HEK293 (cell line): Measurements from ENCODE around the gene NCSTN.

ENCODE experiments used
- CTCF ChIA-PET: fragments of 350-600 bp; formaldehyde crosslinking; extraction: SDS; loops from one replicate; lab custom pipeline; 2021; ENCODE audit warnings: antibody characterized with exemption; lab: Yijun Ruan, JAX
- POLR2A ChIA-PET: fragments of 300-600 bp; formaldehyde crosslinking; extraction: SDS; loops from one replicate; lab custom pipeline; 2020; ENCODE audit warnings: antibody characterized with exemption, inconsistent platforms; lab: Yijun Ruan, JAX
- H3K27ac ChIP-seq: fragments of 200-500 bp; sonication (Bioruptor generic); 2 replicates; pipeline ENCODE4 v1.5.1; 2014; ENCODE audit warnings: low read depth, low read length, control low read depth, inconsistent platforms; ENCODE audit errors: extremely low read depth
- H3K36me3 ChIP-seq, 2 experiments: fragments of 200-500 bp in 1 of 2; sonication (Bioruptor generic) in 1 of 2; 1 replicate in 1 of 2; 2 replicates in 1 of 2; pipeline ENCODE4 v1.5.1; 2014 to 2017; ENCODE audit warnings: inconsistent platforms in 2 of 2, low read length in 2 of 2; ENCODE audit not compliant: control insufficient read depth in 2 of 2, insufficient read depth in 1 of 2
- H3K4me1 ChIP-seq: fragments of 200-500 bp; sonication (Bioruptor generic); 2 replicates; pipeline ENCODE4 v1.5.1; 2014; ENCODE audit warnings: mild to moderate bottlenecking, low read length, inconsistent platforms; ENCODE audit not compliant: control insufficient read depth, insufficient read depth
- H3K4me3 ChIP-seq: 2 replicates; pipeline ENCODE4 v1.5.1; 2011; ENCODE audit warnings: low read depth, mild to moderate bottlenecking, control low read depth, low read length, moderate library complexity
- H3K9me3 ChIP-seq: fragments of 200-500 bp; sonication (Bioruptor generic); 2 replicates; pipeline ENCODE4 v1.5.1; 2014; ENCODE audit warnings: low read depth, low read length, inconsistent platforms; ENCODE audit not compliant: control insufficient read depth, insufficient read depth
- KLF8 ChIP-seq: fragments of 450-650 bp; formaldehyde crosslinking; IDR thresholded peaks from 2 replicates; pipeline ENCODE4 v1.5.1; 2016; ENCODE audit warnings: missing biosample characterization, missing genetic modification characterization
- PRDM6 ChIP-seq: fragments of 450-650 bp; formaldehyde crosslinking; IDR thresholded peaks from 2 replicates; pipeline ENCODE4 v1.5.1; 2017; ENCODE audit warnings: missing biosample characterization, missing genetic modification characterization
- ZBTB17 ChIP-seq: fragments of 450-650 bp; formaldehyde crosslinking; IDR thresholded peaks from 2 replicates; pipeline ENCODE4 v1.5.1; 2016; ENCODE audit warnings: missing biosample characterization, missing genetic modification characterization
- ZBTB6 ChIP-seq: fragments of 450-650 bp; formaldehyde crosslinking; IDR thresholded peaks from 2 replicates; pipeline ENCODE4 v1.5.1; 2017; ENCODE audit warnings: missing biosample characterization, missing genetic modification characterization
- ZBTB7A ChIP-seq: fragments of 450-650 bp; formaldehyde crosslinking; IDR thresholded peaks from 2 replicates; pipeline ENCODE4 v1.5.1; 2016; ENCODE audit warnings: low read depth, missing biosample characterization, missing genetic modification characterization
- ZFHX2 ChIP-seq: fragments of 450-650 bp; formaldehyde crosslinking; conservative IDR thresholded peaks from 2 replicates; pipeline ENCODE4 v1.5.1; 2016; ENCODE audit warnings: missing biosample characterization, missing genetic modification characterization
- ZNF146 ChIP-seq: fragments of 450-650 bp; formaldehyde crosslinking; IDR thresholded peaks from 2 replicates; pipeline ENCODE4 v1.5.1; 2016; ENCODE audit warnings: missing biosample characterization, missing genetic modification characterization
- ZNF157 ChIP-seq: fragments of 450-650 bp; formaldehyde crosslinking; IDR thresholded peaks from 2 replicates; pipeline ENCODE4 v1.5.1; 2016; ENCODE audit warnings: missing biosample characterization, missing genetic modification characterization
- ZNF202 ChIP-seq: fragments of 450-650 bp; formaldehyde crosslinking; IDR thresholded peaks from 2 replicates; pipeline ENCODE4 v1.5.1; 2016; ENCODE audit warnings: missing biosample characterization, missing genetic modification characterization, borderline replicate concordance
- ZNF510 ChIP-seq: fragments of 450-650 bp; formaldehyde crosslinking; IDR thresholded peaks from 2 replicates; pipeline ENCODE4 v1.5.1; 2018; ENCODE audit warnings: mild to moderate bottlenecking, missing genetic modification characterization, missing biosample characterization; ENCODE audit not compliant: insufficient replicate concordance
- ZNF513 ChIP-seq: fragments of 450-650 bp; IDR thresholded peaks from 2 replicates; pipeline ENCODE4 v1.5.1; 2018; ENCODE audit warnings: missing biosample characterization, missing genetic modification characterization
- ZNF621 ChIP-seq: fragments of 450-650 bp; formaldehyde crosslinking; IDR thresholded peaks from 2 replicates; pipeline ENCODE4 v1.5.1; 2017; ENCODE audit warnings: missing biosample characterization, missing genetic modification characterization
- TF ChIP-seq, protein P1 (sequence below): fragments of 450-650 bp; formaldehyde crosslinking; IDR thresholded peaks from 2 replicates; pipeline ENCODE4 v1.5.1; 2016; ENCODE audit warnings: missing biosample characterization, missing genetic modification characterization, borderline replicate concordance
- TF ChIP-seq, protein P2 (sequence below): fragments of 450-650 bp; formaldehyde crosslinking; IDR thresholded peaks from 2 replicates; pipeline ENCODE4 v1.5.1; 2016; ENCODE audit warnings: missing biosample characterization, missing genetic modification characterization, borderline replicate concordance
- TF ChIP-seq, protein P3 (sequence below): fragments of 450-650 bp; formaldehyde crosslinking; IDR thresholded peaks from 2 replicates; pipeline ENCODE4 v1.5.1; 2016; ENCODE audit warnings: missing biosample characterization, missing genetic modification characterization

The NCSTN gene

DNA sequence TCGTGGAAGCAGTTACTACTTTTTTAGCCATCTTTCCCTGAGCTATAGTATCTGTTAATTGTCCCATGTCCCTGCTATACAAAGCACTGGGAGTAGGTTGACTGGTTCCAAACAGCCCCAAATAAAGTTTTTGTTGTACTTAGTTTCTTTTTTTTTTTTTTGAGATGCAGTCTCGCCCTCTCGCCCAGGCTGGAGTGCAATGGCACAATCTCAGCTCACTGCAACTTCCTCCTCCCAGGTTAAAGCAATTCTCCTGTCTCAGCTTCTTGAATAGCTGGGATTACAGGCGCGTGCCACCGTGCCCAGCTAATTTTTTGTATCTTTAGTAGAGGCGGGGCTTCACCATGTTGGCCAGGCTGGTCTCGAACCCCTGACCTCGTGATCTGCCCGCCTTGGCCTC, 3.3 kb downstream of the NCSTN start:
- H3K9me3 ChIP-seq: no peaks in the 10 kb centered on the region
- CTCF ChIA-PET: interaction anchor here (0.6 to 2.9 kb wide), 3 partner anchors 30 to 264 kb away, joined by 4 to 8 read pairs (median 4); no protein-coding TSS in a partner anchor
- POLR2A ChIA-PET: interaction anchor here (0.7 to 1.2 kb wide), 2 partner anchors 30 to 84 kb away, joined by 3 to 6 read pairs; no protein-coding TSS in a partner anchor
- no peaks in the 10 kb centered on the region; the same call in 1 of the 2 replicates for H3K4me1 ChIP-seq
- no peak overlapping the region for H3K4me3 ChIP-seq
- no peak overlapping the region for H3K27ac ChIP-seq
- TF ChIP-seq PRDM6 (tag by site-specific recombination): no peak
- peaks cover 30 to 69% of the 10 kb centered on the region in 2 experiments for H3K36me3 ChIP-seq

DNA sequence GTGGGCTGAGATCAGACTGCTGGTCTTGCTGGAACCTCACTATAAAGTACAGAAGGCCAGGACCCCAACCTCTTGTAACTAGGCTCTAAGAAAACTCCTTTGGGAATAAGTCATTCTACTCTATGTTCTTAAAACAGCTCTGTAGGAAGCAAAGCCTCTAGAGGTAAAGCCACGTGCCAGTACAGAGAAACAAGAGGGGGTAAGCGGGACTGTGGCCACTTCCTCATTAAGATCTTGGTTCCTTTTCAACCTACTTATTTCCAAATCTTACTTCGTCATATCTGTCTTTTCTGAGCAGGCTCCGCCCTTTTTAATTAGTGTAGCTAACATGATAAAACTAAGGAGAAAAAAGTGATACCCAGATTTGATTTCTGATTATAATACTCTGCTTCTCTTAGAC, 3.8 kb downstream of the NCSTN start:
- no peak for TF ChIP-seq ZNF513 (tag by site-specific recombination)
- TF ChIP-seq ZBTB6: no peak
- TF ChIP-seq, protein P1, sequence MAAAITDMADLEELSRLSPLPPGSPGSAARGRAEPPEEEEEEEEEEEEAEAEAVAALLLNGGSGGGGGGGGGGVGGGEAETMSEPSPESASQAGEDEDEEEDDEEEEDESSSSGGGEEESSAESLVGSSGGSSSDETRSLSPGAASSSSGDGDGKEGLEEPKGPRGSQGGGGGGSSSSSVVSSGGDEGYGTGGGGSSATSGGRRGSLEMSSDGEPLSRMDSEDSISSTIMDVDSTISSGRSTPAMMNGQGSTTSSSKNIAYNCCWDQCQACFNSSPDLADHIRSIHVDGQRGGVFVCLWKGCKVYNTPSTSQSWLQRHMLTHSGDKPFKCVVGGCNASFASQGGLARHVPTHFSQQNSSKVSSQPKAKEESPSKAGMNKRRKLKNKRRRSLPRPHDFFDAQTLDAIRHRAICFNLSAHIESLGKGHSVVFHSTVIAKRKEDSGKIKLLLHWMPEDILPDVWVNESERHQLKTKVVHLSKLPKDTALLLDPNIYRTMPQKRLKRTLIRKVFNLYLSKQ (tag by site-specific recombination): no peak
- no peak for TF ChIP-seq ZNF621 (tag by site-specific recombination)
- TF ChIP-seq ZNF146: no peak
- TF ChIP-seq ZBTB7A (tag by site-specific recombination): no peak
- TF ChIP-seq, protein P2, sequence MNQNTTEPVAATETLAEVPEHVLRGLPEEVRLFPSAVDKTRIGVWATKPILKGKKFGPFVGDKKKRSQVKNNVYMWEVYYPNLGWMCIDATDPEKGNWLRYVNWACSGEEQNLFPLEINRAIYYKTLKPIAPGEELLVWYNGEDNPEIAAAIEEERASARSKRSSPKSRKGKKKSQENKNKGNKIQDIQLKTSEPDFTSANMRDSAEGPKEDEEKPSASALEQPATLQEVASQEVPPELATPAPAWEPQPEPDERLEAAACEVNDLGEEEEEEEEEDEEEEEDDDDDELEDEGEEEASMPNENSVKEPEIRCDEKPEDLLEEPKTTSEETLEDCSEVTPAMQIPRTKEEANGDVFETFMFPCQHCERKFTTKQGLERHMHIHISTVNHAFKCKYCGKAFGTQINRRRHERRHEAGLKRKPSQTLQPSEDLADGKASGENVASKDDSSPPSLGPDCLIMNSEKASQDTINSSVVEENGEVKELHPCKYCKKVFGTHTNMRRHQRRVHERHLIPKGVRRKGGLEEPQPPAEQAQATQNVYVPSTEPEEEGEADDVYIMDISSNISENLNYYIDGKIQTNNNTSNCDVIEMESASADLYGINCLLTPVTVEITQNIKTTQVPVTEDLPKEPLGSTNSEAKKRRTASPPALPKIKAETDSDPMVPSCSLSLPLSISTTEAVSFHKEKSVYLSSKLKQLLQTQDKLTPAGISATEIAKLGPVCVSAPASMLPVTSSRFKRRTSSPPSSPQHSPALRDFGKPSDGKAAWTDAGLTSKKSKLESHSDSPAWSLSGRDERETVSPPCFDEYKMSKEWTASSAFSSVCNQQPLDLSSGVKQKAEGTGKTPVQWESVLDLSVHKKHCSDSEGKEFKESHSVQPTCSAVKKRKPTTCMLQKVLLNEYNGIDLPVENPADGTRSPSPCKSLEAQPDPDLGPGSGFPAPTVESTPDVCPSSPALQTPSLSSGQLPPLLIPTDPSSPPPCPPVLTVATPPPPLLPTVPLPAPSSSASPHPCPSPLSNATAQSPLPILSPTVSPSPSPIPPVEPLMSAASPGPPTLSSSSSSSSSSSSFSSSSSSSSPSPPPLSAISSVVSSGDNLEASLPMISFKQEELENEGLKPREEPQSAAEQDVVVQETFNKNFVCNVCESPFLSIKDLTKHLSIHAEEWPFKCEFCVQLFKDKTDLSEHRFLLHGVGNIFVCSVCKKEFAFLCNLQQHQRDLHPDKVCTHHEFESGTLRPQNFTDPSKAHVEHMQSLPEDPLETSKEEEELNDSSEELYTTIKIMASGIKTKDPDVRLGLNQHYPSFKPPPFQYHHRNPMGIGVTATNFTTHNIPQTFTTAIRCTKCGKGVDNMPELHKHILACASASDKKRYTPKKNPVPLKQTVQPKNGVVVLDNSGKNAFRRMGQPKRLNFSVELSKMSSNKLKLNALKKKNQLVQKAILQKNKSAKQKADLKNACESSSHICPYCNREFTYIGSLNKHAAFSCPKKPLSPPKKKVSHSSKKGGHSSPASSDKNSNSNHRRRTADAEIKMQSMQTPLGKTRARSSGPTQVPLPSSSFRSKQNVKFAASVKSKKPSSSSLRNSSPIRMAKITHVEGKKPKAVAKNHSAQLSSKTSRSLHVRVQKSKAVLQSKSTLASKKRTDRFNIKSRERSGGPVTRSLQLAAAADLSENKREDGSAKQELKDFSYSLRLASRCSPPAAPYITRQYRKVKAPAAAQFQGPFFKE (tag by site-specific recombination): no peak
- TF ChIP-seq ZNF202 (tag by site-specific recombination): no peak
- TF ChIP-seq ZNF157 (tag by site-specific recombination): no peak
- TF ChIP-seq ZBTB17 (tag by site-specific recombination): no peak
- TF ChIP-seq ZFHX2: no peak
- TF ChIP-seq, protein P3, sequence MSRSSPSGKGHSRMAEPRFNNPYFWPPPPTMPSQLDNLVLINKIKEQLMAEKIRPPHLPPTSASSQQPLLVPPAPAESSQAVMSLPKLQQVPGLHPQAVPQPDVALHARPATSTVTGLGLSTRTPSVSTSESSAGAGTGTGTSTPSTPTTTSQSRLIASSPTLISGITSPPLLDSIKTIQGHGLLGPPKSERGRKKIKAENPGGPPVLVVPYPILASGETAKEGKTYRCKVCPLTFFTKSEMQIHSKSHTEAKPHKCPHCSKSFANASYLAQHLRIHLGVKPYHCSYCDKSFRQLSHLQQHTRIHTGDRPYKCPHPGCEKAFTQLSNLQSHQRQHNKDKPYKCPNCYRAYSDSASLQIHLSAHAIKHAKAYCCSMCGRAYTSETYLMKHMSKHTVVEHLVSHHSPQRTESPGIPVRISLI: no peak
- no peak for TF ChIP-seq ZNF510
- TF ChIP-seq KLF8 (tag by site-specific recombination): no peak
- TF ChIP-seq, all 188 proteins: peak for 0
- H3K27ac ChIP-seq: no peak overlapping the region
- H3K36me3 ChIP-seq: peaks cover 33 to 74% of the 10 kb centered on the region in 2 experiments
- H3K4me1 ChIP-seq: no peaks in the 10 kb centered on the region
- ChIA-PET POLR2A (interaction anchor here (1.2 kb wide), 1 partner anchor 29 kb away, joined by 3 read pairs; no protein-coding TSS in a partner anchor), CTCF (interaction anchor here (0.6 to 2.9 kb wide), 3 partner anchors 30 to 263 kb away, joined by 4 to 8 read pairs (median 4); no protein-coding TSS in a partner anchor)
- no peak overlapping the region for H3K4me3 ChIP-seq
- H3K9me3 ChIP-seq: no peaks in the 10 kb centered on the region
